HK-2 (cell line): ENCODE results near the gene SULT1C2.
"Not testable (repeated sequence)": the region's sequence is repeated elsewhere in the genome, so short reads cannot be mapped to it uniquely, and the experiment has no call there.

Source experiments
- DNase-seq: peaks from one replicate; pipeline ENCODE4 v3.0.0-alpha.2; 2018; ENCODE audit not compliant: unreplicated experiment

The SULT1C2 gene

GRCh38 chr2:108351889-108352288 is 63.2 kb downstream of the SULT1C2 start:
- no peak for DNase-seq

GRCh38 chr2:108354136-108354535 is 65.4 kb downstream of the SULT1C2 start:
- no peak for DNase-seq

- DNase-seq = no peak
Measured at GRCh38 chr2:108355906-108356734, 67.4 kb downstream of the SULT1C2 start.

GRCh38 chr2:108359336-108359735 is 70.6 kb downstream of the SULT1C2 start:
- not testable (repeated sequence) for DNase-seq
